NCI-H2196 (cell line): ENCODE results near the gene NFKB2.

Source experiments
- DNase-seq: peaks from one replicate; lab custom pipeline; 2025; ENCODE audit not compliant: unreplicated experiment; lab: John Stamatoyannopoulos, UW

Gene NFKB2

DNA sequence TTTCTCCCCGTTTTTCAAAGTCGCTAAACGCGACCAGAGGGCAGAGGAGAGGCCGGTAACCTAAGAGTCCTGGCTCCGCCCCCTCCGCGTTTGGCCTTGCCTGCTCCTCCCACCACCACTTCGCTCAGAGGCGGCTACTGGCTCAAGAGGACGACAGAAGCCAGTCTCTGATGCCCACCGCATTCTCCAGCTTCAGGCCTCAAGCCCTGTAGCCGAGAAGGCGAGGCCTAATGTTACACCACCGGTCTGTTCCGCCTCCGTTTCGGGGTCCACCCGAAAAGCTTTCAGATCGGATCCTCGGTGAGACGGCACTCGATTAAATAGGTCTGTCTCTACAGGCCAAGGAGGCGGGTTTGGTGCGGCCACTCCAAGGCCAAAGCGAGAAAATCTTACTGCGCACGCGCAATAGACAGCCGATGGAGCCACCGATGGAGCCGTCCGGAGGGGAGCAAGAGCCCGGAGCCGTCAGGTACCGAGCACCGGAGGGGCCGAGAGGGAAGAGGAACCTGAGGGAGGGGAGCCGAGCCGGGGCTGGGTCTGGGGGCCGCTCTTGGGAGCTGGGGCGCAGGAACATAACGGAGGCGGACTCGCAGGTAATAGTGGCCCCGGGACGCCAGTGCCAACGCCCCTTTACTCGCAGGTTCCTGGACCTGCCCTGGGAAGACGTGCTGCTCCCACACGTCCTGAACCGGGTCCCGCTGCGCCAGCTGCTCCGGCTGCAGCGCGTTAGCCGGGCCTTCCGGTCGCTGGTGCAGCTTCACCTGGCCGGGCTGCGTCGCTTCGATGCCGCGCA lies 25.4 kb downstream of the NFKB2 start, which contains the start of gene FBXL15:
Gene FBXL15, plus strand, starts transcription at position 123 of the 793 bp plus-strand sequence. Its CDS starts 294 bp downstream, at position 417.
- DNase-seq, result peak; percentile 89

GRCh38 chr10:102421507-102421756 lies 25.9 kb downstream of the NFKB2 start:
- no peak for DNase-seq

- peak; percentile 14 for DNase-seq
These were observed 26.4 kb downstream of the NFKB2 start for GRCh38 chr10:102421757-102422512.

GRCh38 chr10:102422545-102423129 lies 27.1 kb downstream of the NFKB2 start:
- peak; percentile 68 for DNase-seq

- DNase-seq, result no peak
These were observed 28.0 kb downstream of the NFKB2 start for GRCh38 chr10:102423372-102423968.

DNA sequence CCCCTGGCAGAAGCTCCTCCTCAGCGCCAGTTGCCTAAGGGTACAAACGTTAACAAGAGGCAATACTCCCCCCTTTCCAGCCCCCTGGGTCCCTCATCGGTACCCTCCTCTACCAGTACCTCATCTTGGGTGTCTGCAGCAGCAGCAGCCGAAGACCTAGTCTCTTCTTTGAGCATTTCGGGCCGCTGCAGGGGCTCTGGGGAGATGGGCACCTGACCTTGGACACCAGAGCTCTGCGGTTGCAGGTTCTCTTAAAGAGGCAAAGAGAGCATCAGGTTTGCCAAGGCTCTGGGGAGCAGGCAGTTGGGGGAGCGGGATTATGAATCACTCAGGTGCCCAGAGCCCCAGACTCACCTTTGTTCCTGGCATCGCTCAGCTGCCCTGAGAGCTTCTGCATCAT lies 28.6 kb downstream of the NFKB2 start:
- DNase-seq, result no peak

DNA sequence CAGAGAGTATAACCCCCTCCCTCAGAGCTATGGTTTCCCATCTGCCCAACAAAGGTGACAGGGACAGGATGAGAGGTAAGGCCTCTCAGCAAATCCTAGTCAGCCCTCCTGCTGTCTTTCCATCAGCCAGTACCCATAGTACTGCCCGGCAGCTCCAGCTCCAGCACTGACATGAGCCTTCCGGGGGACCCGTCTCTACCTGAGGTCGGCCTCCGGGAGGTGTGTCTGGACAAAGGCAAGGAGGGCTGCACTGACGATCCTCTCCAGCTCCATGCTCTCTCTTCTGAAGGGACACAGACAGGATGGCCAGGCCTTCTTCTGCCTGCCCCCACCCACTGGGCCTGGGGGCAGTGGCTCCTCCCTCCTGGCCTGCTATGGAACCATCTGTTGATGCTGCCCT lies 29.4 kb downstream of the NFKB2 start:
- DNase-seq, result no peak

DNA sequence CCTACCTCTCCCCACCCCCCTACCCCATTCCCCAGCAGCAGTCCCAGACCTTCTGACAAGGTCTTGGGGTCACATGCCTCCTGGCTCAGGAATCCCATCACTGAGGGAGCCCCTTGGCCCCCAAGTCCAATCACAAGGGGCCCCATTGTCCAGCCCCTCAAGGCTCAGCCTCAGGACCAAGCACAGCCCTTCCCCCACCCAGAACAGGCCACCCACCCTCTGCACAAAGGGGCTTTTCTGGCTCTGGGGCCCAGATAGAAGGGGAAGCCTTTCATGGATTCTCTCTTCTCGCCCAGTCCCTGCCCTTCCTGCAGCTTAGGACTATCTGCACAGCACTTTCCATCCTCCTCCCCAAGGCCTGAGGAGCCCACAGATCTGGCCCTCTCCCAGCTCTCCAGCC lies 29.9 kb downstream of the NFKB2 start:
- no peak for DNase-seq

DNA sequence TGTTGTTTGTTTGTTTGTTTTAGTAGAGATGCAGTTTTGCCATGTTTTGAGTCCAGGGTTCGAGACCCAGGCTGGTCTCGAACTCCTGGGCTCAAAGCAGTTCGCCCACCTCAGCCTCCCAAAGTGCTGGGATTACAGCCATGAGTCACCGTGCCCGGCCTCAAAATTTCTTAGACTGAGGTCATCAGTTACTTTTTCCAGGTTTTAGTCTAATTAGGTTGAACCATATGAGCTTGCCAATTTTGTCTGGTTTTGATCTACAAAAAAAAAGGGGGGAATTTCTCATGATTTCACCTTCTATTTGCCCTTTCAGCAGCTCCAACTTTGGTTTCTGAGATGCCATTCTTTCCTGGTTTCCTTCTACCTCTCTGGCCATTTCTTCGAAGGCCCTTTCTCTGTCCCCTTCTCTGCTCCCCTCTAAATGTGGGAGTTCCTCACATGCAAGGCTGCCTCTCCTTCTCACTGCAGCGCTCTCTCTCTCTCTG lies 31.3 kb downstream of the NFKB2 start:
- no peak for DNase-seq

DNA sequence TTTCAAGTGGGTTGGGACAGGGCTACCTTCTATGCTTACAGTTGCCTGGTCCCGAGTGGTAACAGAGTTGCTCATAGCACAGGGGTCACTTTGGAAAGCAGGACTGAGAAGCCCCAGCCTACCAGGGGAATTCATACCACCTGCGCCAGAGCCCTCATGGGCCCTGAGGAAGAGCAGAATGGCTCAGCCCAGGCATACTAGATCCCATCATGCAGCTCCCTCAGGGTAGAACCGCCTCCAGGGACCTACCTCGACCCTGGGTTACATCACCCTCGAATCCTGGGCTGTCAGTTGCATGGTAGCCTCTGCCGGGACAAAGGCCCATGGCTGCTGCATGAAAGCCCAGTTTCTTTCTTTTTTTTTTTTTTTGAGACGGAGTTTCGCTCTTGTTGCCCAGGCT lies 34.0 kb downstream of the NFKB2 start:
- no peak for DNase-seq

GRCh38 chr10:102431452-102432124 lies 36.1 kb downstream of the NFKB2 start:
- DNase-seq, result no peak

DNA sequence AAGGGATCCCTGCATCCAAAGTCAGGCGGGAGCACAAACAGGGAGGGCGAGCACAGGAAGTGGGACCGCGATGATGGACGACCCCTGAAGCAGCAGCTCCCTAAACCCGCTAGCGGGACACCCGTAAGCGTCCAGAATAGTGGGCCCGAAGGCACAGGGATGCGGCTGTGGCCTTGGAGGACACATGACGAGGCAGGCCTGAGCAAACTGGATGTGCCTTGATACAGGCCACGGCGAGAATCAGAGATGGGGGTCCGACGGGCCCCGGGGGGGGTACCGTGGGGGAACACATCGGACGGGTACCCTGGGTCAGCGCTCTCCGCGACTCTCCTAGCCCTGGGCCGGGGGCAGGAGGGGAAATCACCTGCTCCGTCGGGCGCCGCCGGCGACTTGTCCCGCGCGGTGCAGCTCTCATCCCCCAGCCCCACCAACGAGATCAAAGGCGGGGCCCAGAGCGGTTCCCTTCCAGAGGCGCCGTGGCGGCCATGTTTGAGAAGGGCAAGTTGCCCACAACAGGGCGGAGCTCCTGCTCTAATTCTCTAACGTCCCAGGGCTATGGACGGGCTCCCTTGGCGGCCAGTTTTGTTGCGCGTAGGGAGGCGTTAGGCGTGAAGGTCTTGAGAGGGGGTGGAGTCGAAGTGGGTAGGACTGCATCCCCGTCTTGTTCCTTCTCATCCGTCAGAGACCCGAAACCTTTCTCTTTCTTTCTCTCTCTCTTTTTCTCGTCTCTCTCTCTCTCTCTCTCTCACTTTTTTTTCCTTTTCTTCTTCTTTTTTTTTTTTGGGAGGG lies 36.9 kb downstream of the NFKB2 start, which contains the start of gene CUEDC2:
Gene CUEDC2, minus strand, starts transcription at position 413 of the 789 bp plus-strand sequence. CDS start 7,386 bp downstream, outside the sequence.
- DNase-seq, result peak; percentile 89

- DNase-seq, result no peak
These were observed 38.1 kb downstream of the NFKB2 start for GRCh38 chr10:102433619-102434046.

DNA sequence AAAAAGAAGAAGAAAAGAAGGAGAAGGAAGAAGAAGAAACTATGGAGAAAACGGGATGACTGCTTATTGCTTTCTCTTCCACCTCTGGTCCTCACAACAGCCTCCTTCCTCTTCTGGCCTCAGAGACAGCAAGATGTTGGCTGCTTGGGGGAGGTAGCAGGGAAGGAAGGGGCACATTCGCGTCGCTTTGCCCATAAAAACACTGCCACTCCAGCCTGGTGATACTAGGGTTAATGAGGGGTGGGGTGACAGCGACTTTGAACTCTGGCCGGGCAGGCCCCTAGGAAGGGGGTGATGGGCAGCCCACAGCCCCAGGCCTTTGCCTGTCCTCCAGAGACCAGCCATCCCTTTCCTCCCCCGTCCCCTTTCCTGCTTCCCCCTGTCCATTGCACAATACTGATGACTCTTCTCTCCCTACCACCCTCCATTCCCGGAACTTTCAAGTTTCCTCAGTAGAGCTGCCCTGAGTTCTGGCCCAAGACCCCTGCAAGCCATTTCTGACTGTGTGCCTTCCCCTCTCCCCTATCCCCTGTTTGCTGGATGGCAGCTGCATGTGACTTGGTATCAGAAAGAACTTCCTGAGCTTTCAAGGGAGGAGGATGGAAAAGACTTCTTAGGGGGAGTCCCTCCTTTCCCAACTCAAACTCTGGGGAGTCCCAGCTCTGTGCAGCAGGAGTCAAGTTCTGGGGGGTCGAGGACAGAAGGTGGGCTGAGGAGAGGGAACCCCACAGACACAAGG lies 39.1 kb downstream of the NFKB2 start:
- no peak for DNase-seq

DNA sequence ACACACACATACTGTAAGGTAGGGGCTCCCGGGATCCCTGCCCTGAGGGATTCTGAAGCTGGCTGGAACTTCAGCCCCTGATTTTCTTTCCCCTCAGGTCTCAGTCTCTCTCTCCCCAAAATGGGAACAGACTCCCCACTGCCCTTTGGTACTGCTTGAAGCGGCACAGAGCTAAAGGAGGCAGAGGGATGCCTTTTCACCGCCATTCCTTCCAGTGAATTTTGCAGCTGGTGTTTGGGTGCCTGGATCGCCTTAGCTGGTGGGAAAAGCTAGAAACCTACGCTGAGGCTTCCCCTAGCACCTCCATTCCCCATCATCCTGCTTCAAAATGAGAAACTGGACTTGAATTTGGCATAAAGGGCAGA lies 39.6 kb downstream of the NFKB2 start:
- DNase-seq, result no peak

DNA sequence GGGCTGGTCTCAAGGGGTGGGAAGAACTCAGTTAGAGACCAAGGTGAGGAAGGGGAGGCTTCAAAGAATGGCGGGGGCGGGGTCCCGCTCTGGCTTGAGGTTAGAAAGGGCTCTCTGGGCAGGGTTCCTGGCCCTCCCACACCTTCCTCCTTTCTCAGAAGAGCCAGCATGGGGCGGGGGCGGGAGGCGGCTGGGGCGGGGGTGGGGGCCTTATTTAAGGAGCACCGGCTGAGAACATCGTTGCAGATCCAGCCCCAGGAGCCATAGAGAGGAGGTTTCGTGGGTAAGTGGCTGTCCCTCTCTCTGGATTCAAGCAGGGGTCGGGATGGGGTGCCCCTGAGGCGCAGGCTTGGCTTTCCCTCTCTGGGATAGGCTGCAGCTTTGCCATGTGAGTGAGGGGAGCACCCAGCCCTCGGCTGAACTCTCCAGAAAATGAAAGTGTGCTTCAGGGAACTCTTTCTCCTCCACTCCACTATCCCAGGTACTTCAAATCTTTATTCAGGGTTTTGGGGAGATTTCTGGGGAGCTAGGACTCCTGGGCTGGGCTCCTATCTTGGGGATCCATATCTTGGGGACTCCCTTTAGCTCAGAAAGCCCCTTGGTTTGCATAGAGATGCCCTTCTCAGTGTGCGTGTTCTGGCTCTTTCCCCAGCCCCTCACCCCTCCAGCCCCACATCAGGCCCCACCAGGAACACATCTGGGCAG lies 40.2 kb downstream of the NFKB2 start:
- DNase-seq, result no peak

GRCh38 chr10:102436312-102436711 lies 40.8 kb downstream of the NFKB2 start:
- no peak for DNase-seq

DNA sequence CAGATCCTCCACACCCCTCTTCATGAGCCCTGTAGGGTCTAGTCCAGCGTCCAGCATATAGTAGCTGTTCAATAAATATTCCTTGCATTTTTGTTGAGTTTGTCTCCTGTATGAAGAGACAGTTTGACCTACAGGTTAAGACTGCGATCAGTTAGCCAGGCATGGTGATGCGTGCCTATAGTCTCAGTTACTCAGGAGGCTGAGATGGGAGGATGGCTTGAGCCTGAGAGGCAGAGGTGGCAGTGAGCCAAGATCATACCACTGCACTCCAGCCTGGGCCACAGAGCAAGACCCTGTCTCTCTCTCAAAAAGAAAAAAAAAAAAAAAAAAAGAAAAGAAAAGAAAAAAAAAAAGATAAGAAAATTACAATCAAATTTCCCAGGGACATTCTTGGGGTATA lies 42.0 kb downstream of the NFKB2 start:
- DNase-seq, result no peak

DNA sequence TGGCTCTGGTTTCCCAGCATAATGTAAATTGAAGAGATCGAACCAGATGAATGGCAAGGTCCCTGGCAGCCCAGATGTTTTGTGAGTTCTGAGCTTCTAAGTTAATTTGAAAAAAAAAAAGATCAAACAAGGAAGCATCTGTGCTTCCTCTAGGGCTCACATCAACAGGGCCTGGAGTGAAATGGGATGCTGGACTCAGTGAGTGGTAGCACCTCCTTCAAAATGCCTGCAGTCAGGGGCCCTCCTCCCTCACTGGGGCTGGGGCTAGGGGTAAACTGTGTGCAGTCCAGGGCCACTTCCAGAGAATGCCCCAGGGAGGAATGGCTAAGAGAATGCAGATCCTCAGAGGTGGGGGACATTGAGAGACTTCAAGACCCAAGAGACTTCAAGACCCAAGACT lies 42.9 kb downstream of the NFKB2 start:
- DNase-seq, result no peak
